ENCODE results near the gene IGFN1. TPM values are rescaled to one million over a fixed set of nuclear protein-coding genes. Genes with fewer than 3 reads are reported as not detected.
"Not testable (repeated sequence)": the region's sequence is repeated elsewhere in the genome, so short reads cannot be mapped to it uniquely, and the experiment has no call there.

The IGFN1 gene
- total and polyA plus RNA-seq, 2 experiments from 2014 or later, result not detected

GRCh38 chr1:201255479-201256362 lies 65.1 kb downstream of the IGFN1 start:
- no peak overlapping the region for H3K4me2 ChIP-seq
- TF ChIP-seq, protein P1, sequence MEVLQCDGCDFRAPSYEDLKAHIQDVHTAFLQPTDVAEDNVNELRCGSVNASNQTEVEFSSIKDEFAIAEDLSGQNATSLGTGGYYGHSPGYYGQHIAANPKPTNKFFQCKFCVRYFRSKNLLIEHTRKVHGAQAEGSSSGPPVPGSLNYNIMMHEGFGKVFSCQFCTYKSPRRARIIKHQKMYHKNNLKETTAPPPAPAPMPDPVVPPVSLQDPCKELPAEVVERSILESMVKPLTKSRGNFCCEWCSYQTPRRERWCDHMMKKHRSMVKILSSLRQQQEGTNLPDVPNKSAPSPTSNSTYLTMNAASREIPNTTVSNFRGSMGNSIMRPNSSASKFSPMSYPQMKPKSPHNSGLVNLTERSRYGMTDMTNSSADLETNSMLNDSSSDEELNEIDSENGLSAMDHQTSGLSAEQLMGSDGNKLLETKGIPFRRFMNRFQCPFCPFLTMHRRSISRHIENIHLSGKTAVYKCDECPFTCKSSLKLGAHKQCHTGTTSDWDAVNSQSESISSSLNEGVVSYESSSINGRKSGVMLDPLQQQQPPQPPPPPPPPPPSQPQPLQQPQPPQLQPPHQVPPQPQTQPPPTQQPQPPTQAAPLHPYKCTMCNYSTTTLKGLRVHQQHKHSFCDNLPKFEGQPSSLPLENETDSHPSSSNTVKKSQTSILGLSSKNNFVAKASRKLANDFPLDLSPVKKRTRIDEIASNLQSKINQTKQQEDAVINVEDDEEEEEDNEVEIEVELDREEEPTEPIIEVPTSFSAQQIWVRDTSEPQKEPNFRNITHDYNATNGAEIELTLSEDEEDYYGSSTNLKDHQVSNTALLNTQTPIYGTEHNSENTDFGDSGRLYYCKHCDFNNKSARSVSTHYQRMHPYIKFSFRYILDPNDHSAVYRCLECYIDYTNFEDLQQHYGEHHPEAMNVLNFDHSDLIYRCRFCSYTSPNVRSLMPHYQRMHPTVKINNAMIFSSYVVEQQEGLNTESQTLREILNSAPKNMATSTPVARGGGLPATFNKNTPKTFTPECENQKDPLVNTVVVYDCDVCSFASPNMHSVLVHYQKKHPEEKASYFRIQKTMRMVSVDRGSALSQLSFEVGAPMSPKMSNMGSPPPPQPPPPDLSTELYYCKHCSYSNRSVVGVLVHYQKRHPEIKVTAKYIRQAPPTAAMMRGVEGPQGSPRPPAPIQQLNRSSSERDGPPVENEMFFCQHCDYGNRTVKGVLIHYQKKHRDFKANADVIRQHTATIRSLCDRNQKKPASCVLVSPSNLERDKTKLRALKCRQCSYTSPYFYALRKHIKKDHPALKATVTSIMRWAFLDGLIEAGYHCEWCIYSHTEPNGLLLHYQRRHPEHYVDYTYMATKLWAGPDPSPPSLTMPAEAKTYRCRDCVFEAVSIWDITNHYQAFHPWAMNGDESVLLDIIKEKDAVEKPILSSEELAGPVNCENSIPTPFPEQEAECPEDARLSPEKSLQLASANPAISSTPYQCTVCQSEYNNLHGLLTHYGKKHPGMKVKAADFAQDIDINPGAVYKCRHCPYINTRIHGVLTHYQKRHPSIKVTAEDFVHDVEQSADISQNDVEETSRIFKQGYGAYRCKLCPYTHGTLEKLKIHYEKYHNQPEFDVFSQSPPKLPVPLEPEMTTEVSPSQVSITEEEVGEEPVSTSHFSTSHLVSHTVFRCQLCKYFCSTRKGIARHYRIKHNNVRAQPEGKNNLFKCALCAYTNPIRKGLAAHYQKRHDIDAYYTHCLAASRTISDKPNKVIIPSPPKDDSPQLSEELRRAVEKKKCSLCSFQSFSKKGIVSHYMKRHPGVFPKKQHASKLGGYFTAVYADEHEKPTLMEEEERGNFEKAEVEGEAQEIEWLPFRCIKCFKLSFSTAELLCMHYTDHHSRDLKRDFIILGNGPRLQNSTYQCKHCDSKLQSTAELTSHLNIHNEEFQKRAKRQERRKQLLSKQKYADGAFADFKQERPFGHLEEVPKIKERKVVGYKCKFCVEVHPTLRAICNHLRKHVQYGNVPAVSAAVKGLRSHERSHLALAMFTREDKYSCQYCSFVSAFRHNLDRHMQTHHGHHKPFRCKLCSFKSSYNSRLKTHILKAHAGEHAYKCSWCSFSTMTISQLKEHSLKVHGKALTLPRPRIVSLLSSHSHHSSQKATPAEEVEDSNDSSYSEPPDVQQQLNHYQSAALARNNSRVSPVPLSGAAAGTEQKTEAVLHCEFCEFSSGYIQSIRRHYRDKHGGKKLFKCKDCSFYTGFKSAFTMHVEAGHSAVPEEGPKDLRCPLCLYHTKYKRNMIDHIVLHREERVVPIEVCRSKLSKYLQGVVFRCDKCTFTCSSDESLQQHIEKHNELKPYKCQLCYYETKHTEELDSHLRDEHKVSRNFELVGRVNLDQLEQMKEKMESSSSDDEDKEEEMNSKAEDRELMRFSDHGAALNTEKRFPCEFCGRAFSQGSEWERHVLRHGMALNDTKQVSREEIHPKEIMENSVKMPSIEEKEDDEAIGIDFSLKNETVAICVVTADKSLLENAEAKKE (CRISPR knock-in tag; IDR thresholded peaks at IDR 0.05), result no peak
- TF ChIP-seq, protein P2, sequence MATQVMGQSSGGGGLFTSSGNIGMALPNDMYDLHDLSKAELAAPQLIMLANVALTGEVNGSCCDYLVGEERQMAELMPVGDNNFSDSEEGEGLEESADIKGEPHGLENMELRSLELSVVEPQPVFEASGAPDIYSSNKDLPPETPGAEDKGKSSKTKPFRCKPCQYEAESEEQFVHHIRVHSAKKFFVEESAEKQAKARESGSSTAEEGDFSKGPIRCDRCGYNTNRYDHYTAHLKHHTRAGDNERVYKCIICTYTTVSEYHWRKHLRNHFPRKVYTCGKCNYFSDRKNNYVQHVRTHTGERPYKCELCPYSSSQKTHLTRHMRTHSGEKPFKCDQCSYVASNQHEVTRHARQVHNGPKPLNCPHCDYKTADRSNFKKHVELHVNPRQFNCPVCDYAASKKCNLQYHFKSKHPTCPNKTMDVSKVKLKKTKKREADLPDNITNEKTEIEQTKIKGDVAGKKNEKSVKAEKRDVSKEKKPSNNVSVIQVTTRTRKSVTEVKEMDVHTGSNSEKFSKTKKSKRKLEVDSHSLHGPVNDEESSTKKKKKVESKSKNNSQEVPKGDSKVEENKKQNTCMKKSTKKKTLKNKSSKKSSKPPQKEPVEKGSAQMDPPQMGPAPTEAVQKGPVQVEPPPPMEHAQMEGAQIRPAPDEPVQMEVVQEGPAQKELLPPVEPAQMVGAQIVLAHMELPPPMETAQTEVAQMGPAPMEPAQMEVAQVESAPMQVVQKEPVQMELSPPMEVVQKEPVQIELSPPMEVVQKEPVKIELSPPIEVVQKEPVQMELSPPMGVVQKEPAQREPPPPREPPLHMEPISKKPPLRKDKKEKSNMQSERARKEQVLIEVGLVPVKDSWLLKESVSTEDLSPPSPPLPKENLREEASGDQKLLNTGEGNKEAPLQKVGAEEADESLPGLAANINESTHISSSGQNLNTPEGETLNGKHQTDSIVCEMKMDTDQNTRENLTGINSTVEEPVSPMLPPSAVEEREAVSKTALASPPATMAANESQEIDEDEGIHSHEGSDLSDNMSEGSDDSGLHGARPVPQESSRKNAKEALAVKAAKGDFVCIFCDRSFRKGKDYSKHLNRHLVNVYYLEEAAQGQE (IDR thresholded peaks at IDR 0.05; ENCODE audit: unreplicated experiment), result no peak
- TF ChIP-seq POLR2AphosphoS5 (IDR thresholded peaks at IDR 0.05; ENCODE audit: low read depth) (no peak), EZH2phosphoT487 (IDR thresholded peaks at IDR 0.05; ENCODE audit: unreplicated experiment) (no peak), CTCF (conservative IDR thresholded peaks at IDR 0.05; ENCODE audit: low read depth in 2 of 2) (no peak)
- TF ChIP-seq, protein P3, sequence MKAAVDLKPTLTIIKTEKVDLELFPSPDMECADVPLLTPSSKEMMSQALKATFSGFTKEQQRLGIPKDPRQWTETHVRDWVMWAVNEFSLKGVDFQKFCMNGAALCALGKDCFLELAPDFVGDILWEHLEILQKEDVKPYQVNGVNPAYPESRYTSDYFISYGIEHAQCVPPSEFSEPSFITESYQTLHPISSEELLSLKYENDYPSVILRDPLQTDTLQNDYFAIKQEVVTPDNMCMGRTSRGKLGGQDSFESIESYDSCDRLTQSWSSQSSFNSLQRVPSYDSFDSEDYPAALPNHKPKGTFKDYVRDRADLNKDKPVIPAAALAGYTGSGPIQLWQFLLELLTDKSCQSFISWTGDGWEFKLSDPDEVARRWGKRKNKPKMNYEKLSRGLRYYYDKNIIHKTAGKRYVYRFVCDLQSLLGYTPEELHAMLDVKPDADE (IDR thresholded peaks at IDR 0.05), result no peak
- no peaks in the 10 kb centered on the region for H3K36me3 Mint-ChIP-seq (ENCODE audit: low read depth)

DNA sequence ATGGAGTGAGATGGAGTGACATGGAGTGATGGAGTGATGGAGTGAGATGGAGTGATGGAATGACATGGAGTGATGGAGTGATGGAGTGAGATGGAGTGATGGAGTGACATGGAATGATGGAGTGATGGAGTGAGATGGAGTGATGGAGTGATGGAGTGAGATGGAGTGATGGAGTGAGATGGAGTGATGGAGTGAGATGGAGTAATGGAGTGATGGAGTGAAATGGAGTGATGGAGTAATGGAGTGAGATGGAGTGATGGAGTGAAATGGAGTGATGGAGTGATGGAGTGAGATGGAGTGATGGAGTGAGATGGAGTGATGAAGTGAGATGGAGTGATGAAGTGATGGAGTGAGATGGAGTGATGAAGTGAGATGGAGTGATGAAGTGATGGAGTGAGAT lies 67.5 kb downstream of the IGFN1 start:
- not testable (repeated sequence) for H3K36me3 Mint-ChIP-seq (ENCODE audit: low read depth)

More at GRCh38 chr1:201255479-201256362, 65.1 kb downstream of the IGFN1 start:
- Histone ChIP-seq H3K79me2 (replicated peaks; ENCODE audit: insufficient read depth) (no peaks in the 10 kb centered on the region), H3K27me3 (ENCODE audit: insufficient read depth) (no peaks in the 10 kb centered on the region), H3K36me3 (ENCODE audit: insufficient read depth) (no peaks in the 10 kb centered on the region), H3K9me2 (ENCODE audit: insufficient read depth) (no peaks in the 10 kb centered on the region), H3F3A (replicated peaks; ENCODE audit: low read depth) (no peaks in the 10 kb centered on the region), H3K4me3 (no peak overlapping the region), H3K27ac (ENCODE audit: low read depth) (no peak overlapping the region), H4K20me1 (replicated peaks; ENCODE audit: insufficient read depth) (no peaks in the 10 kb centered on the region), H3K4me1 (ENCODE audit: insufficient read depth) (peaks cover 6% of the 10 kb centered on the region; the same call in 1 of the 2 replicates), H2AFZ (no peak overlapping the region)
- Mint-ChIP-seq H3K9me3 (peaks cover 3% of the 10 kb centered on the region; the same call in 2 of the 3 replicates), H3K27me3 (ENCODE audit: insufficient read depth, low read depth, poor library complexity) (peaks cover 4% of the 10 kb centered on the region), H3K27ac (no peak overlapping the region), H3K4me1 (peaks cover 5% of the 10 kb centered on the region), H3K4me3 (no peak overlapping the region)
- ATAC-seq (no peak), DNase-seq (ENCODE audit: low spot score) (no peak)

More for the DNA sequence above, 67.5 kb downstream of the IGFN1 start:
- not testable (repeated sequence) for H3K36me3 ChIP-seq (ENCODE audit: insufficient read depth); H3K9me2 ChIP-seq (ENCODE audit: insufficient read depth); H3K4me1 Mint-ChIP-seq; H3K4me3 Mint-ChIP-seq; H3K27ac ChIP-seq (ENCODE audit: low read depth); H3K4me2 ChIP-seq; H3K4me3 ChIP-seq; DNase-seq (ENCODE audit: low spot score); H3K9me3 Mint-ChIP-seq; H3F3A ChIP-seq (replicated peaks; ENCODE audit: low read depth); H3K27me3 ChIP-seq (ENCODE audit: insufficient read depth); H3K27ac Mint-ChIP-seq; H3K4me1 ChIP-seq (ENCODE audit: insufficient read depth); H4K20me1 ChIP-seq (replicated peaks; ENCODE audit: insufficient read depth); H2AFZ ChIP-seq; H3K79me2 ChIP-seq (replicated peaks; ENCODE audit: insufficient read depth); H3K27me3 Mint-ChIP-seq (ENCODE audit: insufficient read depth, low read depth, poor library complexity); ATAC-seq
